Fibroblast of lung (primary cell): ENCODE results near the gene HID1.

Experiments used
- CTCF ChIP-seq, 2 donors: IDR thresholded peaks in 1 of 2; conservative IDR thresholded peaks in 1 of 2; 1 replicate in 1 of 2; 2 replicates in 1 of 2; pipeline ENCODE4 v1.5.1; 2011 to 2012; ENCODE audit warnings: low read length in 2 of 2, control low read depth in 1 of 2, inconsistent platforms in 1 of 2, low read depth in 1 of 2, mild to moderate bottlenecking in 1 of 2
- EZH2 ChIP-seq: IDR thresholded peaks from 2 replicates; pipeline ENCODE4 v1.5.1; 2012; ENCODE audit warnings: low read length, control low read depth, mild to moderate bottlenecking; ENCODE audit errors: missing control alignments

- TF ChIP-seq CTCF (conservative IDR thresholded peaks at IDR 0.05 in 1 of 2, IDR thresholded peaks at IDR 0.05 in 1 of 2; ENCODE audit: low read depth in 1 of 2, low read length in 2 of 2) (no peak), EZH2 (no peak)
Measured at GRCh38 chr17:74956093-74956492, 16.5 kb downstream of the HID1 start.
